ELR (cell line): ENCODE data around the gene RGCC.
"Not testable (repeated sequence)": the region's sequence is repeated elsewhere in the genome, so short reads cannot be mapped to it uniquely, and the experiment has no call there.

Experiments used
- DNase-seq: peaks from one replicate; pipeline ENCODE4 v3.0.0-alpha.2; 2015; ENCODE audit warnings: low read depth

RGCC gene

DNA sequence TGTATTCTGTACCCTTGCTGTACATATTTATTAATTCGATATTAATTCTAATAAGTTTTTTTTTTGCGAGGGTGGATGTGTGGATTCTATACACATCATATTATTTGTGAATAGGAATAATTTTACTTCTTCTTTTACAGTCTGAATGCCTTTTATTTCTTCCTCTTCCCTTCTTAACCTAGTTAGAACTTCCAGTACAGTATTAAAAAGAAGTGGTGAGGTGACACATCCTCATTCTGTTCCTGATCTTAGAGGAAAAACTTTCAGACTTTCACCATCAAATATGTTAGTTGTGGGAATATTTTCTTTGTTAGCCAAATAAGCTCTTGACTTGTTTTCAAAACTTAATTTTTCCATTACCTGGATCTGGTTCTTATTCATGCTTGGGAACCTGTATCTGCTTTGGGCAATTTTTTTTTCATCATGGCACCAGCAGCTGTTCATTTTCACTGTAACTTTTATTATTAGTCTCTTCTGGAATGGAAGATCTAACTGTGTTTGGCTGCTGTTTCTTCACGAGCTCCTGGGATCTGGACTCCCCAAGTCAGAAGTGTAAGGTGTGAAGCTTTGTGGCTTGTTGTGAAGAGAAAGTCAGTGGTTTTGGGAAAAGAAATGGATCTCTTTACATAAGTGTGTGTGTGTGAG is 33.1 kb downstream of the RGCC start:
- DNase-seq, result no peak

- no peak for DNase-seq
Observed at GRCh38 chr13:41491436-41491835, 34.1 kb downstream of the RGCC start.

- no peak for DNase-seq
Observed at GRCh38 chr13:41492432-41493260, 35.3 kb downstream of the RGCC start.

GRCh38 chr13:41494202-41494601 is 36.9 kb downstream of the RGCC start:
- DNase-seq, result no peak

DNA sequence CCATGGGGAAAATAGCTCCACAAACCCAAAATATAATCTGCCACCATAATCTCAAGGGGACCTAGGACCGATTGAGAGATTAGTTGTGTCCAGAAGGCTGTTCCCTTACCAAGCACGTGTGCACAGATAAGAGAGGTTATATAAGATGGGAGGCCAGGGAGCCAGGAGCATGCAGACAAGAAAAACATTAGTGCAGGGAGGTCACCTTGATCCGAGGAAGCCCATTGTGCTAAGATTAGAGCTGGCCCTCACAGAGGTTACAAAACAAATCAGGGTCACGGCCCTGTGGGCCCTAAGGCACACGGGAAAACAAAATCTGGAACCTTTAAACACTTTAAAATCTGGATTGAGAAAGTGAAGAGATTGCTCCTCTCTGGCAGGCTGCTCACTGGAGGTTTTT is 37.7 kb downstream of the RGCC start:
- no peak for DNase-seq

DNA sequence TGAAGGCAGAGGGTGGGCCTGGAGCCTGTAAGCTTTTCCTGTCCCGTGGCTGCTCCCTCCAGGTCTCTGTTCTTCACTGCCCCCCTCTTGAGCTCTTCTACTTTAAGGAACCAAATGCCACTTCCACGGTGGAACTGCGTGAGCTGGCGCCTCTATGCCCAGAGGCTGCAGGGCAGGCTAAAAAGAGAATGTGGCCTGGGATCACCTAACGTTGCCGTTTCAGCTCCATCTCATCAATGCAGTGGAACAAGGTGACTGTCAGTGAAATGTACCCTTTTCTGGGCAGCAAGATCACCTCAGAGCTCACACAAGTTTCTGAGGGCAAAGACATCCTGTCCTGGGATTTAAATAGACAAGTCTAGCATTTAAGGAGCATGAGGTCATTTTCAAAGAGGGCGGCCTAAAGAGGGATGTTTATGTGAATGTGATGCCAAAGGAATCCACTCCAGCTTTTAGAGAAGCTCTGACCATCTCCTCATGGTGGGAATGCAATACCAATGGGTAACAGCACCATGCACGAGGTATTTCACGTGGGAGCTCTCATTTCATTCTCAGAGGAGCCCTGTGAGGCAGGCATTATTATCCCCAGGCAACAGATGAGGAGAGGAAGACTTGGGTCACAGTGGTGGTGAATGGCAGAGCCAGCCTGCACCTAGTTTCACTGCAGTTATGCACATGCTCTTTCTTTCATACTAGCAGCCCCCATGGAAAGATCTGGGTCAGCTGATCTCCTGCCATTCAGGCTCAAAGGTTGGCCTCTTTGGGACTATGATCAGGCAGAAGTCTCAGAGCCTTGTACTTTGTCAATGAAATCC is 39.3 kb downstream of the RGCC start:
- DNase-seq, result peak; percentile 66

GRCh38 chr13:41497436-41497835 is 40.1 kb downstream of the RGCC start:
- DNase-seq, result no peak

DNA sequence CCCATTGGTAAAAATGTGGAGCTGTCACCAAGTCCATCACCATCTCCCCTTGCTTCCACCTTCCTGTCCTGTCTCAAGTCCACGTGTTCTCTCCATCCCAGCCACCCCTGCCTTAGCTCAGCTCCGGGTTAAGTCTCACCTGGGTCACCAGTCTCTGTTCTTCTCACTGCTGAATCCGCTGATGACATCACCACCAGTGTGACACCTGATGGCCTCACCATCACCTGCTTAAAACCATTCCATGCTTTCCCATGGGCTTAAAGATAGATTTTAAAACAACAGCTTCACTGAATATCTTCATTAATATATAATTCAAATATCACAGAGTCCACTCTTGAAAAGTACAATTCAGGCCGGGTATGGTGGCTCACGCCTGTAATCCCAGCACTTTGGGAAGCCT is 42.1 kb downstream of the RGCC start:
- DNase-seq, result no peak

- DNase-seq, result peak; percentile 9
Observed at GRCh38 chr13:41500511-41500910, 43.2 kb downstream of the RGCC start.

DNA sequence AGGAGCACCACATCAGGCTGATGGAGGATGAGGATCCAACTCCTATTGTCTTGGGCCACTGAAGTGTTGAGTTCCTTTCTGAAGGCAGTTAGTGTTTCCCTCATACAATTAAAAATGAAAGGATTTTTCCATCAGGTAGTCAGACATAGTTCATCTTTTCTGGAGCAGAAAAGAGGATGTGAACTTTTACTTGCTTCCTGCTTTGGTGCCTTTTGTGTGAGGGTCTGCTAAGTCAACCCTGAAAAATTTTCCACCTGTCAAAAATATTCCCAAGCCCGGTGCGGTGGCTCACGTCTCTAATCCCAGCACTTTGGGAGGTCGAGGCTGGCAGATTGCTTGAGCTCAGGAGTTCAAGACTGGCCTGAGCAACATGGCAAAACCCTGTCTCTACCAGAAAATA is 43.9 kb downstream of the RGCC start:
- no peak for DNase-seq

- DNase-seq, result no peak
Observed at GRCh38 chr13:41502031-41502430, 44.7 kb downstream of the RGCC start.

- DNase-seq, result no peak
Observed at GRCh38 chr13:41502673-41503072, 45.3 kb downstream of the RGCC start.

DNA sequence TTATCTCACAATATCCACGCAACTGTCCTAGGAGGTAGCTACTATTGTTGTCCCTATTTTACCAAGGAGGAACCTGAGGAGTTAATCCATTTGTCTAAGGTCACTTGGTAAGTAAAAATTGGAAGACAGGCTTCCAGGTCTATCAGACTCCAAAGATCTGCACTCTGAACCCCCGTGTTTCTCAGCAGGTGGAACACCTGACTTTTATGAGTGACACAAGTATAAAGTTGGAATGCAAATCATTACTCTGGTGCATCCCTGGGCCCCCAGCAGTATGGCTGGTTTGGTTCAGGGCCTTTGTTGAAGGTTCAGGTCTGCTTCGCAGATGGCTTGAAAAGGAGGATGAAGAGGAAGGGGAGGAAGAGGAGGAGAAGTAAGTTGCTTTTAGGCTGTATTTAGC is 46.0 kb downstream of the RGCC start:
- no peak for DNase-seq

DNA sequence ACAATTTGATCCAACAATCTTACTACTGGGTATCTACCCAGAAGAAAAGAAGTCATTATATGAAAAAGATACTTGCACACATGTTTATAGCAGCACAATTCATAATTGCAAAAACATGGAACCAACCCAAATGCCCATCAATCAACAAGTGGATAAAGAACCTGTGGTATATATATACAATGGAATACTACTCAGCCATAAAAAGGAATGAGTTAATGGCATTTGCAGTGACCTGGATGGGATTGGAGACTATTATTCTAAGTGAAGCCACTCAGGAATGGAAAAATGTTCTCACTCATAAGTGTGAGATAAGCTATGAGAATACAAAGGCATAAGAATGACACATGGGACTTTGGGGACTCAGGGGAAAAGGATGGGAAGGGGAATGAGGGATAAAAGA is 47.3 kb downstream of the RGCC start:
- DNase-seq, result not testable (repeated sequence)

DNA sequence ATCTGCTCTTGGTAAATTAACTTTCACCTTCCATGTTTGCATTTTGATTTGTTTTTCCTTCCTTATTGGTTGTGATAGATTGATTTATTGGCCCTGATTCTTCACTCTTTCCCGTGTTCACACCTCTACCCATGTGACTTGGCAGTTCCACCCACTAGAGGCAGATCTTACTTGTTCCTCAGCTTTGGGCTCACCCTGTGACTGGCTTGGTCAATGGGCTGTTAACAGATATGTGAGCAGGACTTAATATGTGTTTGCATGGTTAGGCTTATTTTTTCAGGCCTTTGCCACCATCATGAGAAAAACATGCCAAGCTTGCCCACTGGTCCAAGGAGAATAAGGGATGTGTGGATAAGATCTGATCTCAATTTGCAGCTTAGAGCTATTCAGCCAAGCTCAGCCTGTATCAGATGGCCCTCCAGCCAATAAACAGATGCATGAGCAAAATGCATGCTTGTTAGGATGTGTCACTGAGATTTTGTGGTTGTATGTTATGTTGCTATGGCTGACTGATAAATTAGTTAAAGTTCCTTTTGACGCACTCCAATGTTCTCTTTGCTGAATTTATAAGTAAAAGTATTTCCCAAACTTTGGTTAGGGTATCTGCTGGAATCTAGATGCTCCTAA is 48.0 kb downstream of the RGCC start:
- peak; percentile 88 for DNase-seq

GRCh38 chr13:41506312-41506711 is 49.0 kb downstream of the RGCC start:
- DNase-seq, result no peak

DNA sequence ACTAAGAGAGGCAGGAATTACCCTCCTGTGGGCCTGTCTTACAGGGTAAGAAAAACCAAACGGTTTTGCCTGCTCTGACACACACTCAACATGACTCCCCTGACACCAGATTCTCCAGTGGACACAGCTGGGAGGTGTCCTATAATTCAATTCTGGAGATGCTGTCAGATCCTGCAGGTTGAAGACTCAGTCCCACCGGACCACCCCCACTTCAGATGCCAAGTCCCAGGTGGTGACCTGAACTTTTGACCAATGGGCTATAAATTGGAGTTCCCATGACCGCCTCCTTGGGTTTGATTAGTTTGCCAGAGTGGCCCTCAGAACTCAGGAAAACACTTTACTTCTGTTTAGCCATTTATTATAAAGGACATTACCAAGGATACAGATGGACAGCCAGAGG is 52.6 kb downstream of the RGCC start:
- DNase-seq, result no peak

GRCh38 chr13:41511827-41512226 is 54.5 kb downstream of the RGCC start:
- no peak for DNase-seq

DNA sequence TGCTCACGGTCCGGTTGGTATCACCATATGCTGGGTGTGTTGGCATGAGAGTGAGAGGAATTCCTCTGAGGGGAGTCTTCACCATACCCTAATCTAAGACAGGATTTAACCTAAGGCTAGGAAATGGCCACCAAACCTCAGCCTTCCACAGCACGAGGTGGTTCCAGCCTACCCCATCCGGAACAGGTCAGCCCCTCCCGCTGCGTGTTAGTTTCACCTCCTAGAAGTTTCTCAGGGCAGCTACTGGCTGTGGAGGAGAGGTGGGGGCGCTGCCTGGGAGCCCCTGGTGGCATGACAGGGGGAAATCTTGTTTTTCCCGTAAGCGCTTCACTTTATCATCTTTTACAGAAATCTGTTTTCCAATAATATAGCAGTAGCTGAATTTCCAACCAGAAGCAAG is 55.1 kb downstream of the RGCC start:
- DNase-seq, result no peak

DNA sequence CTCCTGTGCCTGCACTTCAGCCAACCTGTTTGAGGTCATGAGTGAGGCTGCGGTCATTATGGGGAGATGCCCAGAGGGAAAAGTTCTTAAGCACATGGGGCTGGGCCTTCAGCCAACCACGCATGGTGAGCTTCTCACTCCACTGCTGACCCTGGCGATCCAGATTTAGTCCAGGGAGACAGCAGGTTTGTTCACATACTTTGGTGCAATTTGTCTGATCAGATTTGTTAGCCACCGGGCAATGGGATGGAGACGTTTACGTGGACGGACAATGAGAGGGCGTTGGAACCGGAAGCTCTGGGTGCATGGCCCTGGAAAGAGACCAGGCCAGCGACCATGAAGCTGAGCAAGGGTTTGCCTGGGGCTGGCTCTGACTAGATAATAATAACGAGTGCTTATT is 56.2 kb downstream of the RGCC start:
- no peak for DNase-seq

- DNase-seq, result no peak
Observed at GRCh38 chr13:41514853-41515395, 57.6 kb downstream of the RGCC start.

DNA sequence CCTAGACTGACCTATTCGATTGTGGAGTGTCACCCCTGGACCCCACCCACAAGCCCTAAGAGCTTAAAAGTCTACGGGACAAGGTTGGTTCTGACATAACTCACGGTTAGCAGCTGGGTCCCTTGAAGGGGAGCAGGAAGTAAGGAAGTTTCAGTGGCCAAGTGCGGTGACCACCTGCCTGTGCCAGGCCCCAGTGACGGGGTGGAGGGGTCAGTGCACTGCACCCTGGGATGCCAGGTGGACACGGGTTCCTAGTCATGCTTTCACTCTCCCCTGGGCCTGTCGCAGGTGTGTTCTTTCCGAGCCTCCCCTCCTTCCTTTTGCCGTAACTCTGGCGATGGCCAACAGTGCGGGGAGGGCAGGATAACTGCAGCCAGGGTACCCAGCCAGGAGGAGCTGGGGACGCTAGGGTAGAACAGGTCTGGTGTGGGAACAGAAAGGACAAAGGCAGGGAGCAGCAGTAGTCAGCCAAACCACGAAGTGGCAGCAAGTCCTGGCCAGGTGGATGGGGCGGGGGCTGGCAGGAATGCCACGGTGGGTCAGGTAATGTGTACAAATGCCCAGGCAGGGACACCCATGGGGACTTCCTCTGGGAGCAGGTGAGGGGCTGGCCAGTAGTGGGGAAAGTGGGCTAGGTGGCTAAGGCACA is 58.3 kb downstream of the RGCC start:
- no peak for DNase-seq
